Cardiac muscle cell (in vitro differentiated cells and primary cell): ENCODE data around the gene DAB1. TPM values are rescaled to one million over a fixed set of nuclear protein-coding genes. Genes with fewer than 3 reads are reported as not detected.

ENCODE experiments used
- DNase-seq, 2 donors: peaks; one replicate each; pipeline versions ENCODE4 v3.0.0 to v3.0.0-alpha.2; 2010 to 2017; ENCODE audit warnings: low read depth in 1 of 2, low spot score in 1 of 2
- H3K27ac ChIP-seq: fragments of 200-600 bp; sonication (generic); 2 replicates; pipeline ENCODE4 v1.5.1; 2016
- H3K27me3 ChIP-seq: fragments of 200-600 bp; sonication (generic); 2 replicates; pipeline ENCODE4 v1.6.0; 2016; ENCODE audit warnings: control low read depth
- H3K36me3 ChIP-seq: fragments of 200-600 bp; sonication (generic); 2 replicates; pipeline ENCODE4 v1.5.1; 2016; ENCODE audit warnings: control low read depth
- H3K4me1 ChIP-seq: fragments of 200-600 bp; sonication (generic); 2 replicates; pipeline ENCODE4 v1.8.1; 2017; ENCODE audit warnings: low read depth, mild to moderate bottlenecking, mixed run types
- H3K4me3 ChIP-seq: fragments of 200-600 bp; sonication (generic); 2 replicates; pipeline ENCODE4 v1.5.1; 2016; ENCODE audit warnings: mild to moderate bottlenecking
- H3K9me3 ChIP-seq: fragments of 200-600 bp; sonication (generic); 2 replicates; pipeline ENCODE4 v1.5.1; 2017; ENCODE audit warnings: low read depth, mild to moderate bottlenecking, control low read depth
- CTCF ChIP-seq: IDR thresholded peaks from 2 replicates; pipeline ENCODE4 v1.5.1; 2012; ENCODE audit warnings: low read depth, mild to moderate bottlenecking, low read length
- polyA plus RNA-seq: library from polyadenylated mRNA; unstranded; fragments of >200 nt; fragmentation: Nextera tagmentation; extraction: Ambion mirVana; gene quantifications from 2 replicates; pipeline ENCODE4 v1.2.1, GENCODE V29; 2016
- total RNA-seq: library from RNA; depleted of rRNA; stranded (reverse); fragments of >200 nt; gene quantifications from 2 replicates; pipeline ENCODE4 v1.2.3, GENCODE V29; 2016

The DAB1 gene
- total and polyA plus RNA-seq, 2 experiments from 2014 or later = 24.1 to 26.6 TPM

GRCh38 chr1:57384284-57384683, 39.6 kb downstream of the DAB1 start:
- no peak overlapping the region for H3K27ac ChIP-seq
- H3K4me3 ChIP-seq = no peak overlapping the region
- no peak for DNase-seq
- no peaks in the 10 kb centered on the region for H3K27me3 ChIP-seq
- no peaks in the 10 kb centered on the region for H3K36me3 ChIP-seq
- H3K9me3 ChIP-seq = no peaks in the 10 kb centered on the region
- no peak for TF ChIP-seq CTCF
- H3K4me1 ChIP-seq = no peaks in the 10 kb centered on the region

- no peak overlapping the region for H3K4me3 ChIP-seq
- DNase-seq = no peak
- TF ChIP-seq CTCF = no peak
- H3K27me3 ChIP-seq = no peaks in the 10 kb centered on the region
- H3K27ac ChIP-seq = no peak overlapping the region
- H3K36me3 ChIP-seq = no peaks in the 10 kb centered on the region
- H3K9me3 ChIP-seq = no peaks in the 10 kb centered on the region
- peaks cover 7% of the 10 kb centered on the region for H3K4me1 ChIP-seq
Measured at GRCh38 chr1:57381871-57382270, 42.0 kb downstream of the DAB1 start.

GRCh38 chr1:57381426-57381825, 42.4 kb downstream of the DAB1 start:
- no peak for DNase-seq

GRCh38 chr1:57380923-57381322, 42.9 kb downstream of the DAB1 start:
- no peaks in the 10 kb centered on the region for H3K27me3 ChIP-seq
- no peak for DNase-seq
- no peak overlapping the region for H3K4me3 ChIP-seq
- peaks cover 7% of the 10 kb centered on the region for H3K4me1 ChIP-seq
- H3K27ac ChIP-seq = no peak overlapping the region
- no peaks in the 10 kb centered on the region for H3K9me3 ChIP-seq
- H3K36me3 ChIP-seq = no peaks in the 10 kb centered on the region
- no peak for TF ChIP-seq CTCF

More at GRCh38 chr1:57381426-57381825, 42.4 kb downstream of the DAB1 start:
- Histone ChIP-seq H3K27me3 (no peaks in the 10 kb centered on the region), H3K9me3 (no peaks in the 10 kb centered on the region), H3K4me1 (peaks cover 7% of the 10 kb centered on the region), H3K27ac (no peak overlapping the region), H3K36me3 (no peaks in the 10 kb centered on the region), H3K4me3 (no peak overlapping the region)
- TF ChIP-seq CTCF = no peak

- Histone ChIP-seq H3K27ac (no peak overlapping the region), H3K4me1 (peaks cover 7% of the 10 kb centered on the region), H3K4me3 (no peak overlapping the region), H3K36me3 (no peaks in the 10 kb centered on the region), H3K9me3 (no peaks in the 10 kb centered on the region), H3K27me3 (no peaks in the 10 kb centered on the region)
- TF ChIP-seq CTCF = no peak
- DNase-seq = no peak
Measured at GRCh38 chr1:57378534-57378933, 45.3 kb downstream of the DAB1 start.
